GM23338 (cell line): ENCODE data around the gene RPS18.

ENCODE experiments used
- CREB1 ChIP-seq: fragments of 250-450 bp; sonication (Bioruptor Pico); IDR thresholded peaks from 2 replicates; pipeline ENCODE4 v1.5.0; 2020; ENCODE audit warnings: low read depth, mild to moderate bottlenecking, moderate library complexity
- EZH2 ChIP-seq: fragments of 200-600 bp; sonication (generic); IDR thresholded peaks from one replicate; pipeline ENCODE4 v1.8.0; 2017; ENCODE audit warnings: antibody characterized with exemption, mild to moderate bottlenecking, low read depth; ENCODE audit not compliant: unreplicated experiment
- EZH2phosphoT487 ChIP-seq: fragments of 200-600 bp; sonication (generic); IDR thresholded peaks from one replicate; pipeline ENCODE4 v1.8.1; 2018; ENCODE audit warnings: antibody characterized with exemption; ENCODE audit not compliant: unreplicated experiment
- POLR2AphosphoS5 ChIP-seq: IDR thresholded peaks from 2 replicates; pipeline ENCODE4 v1.6.1; 2016; ENCODE audit warnings: antibody characterized with exemption, low read depth
- TF ChIP-seq, protein P1 (sequence below): IDR thresholded peaks from 2 replicates; pipeline ENCODE4 v1.6.1; 2016; ENCODE audit warnings: antibody characterized with exemption
- TF ChIP-seq, protein P2 (sequence below), 2 experiments: fragments of 200-600 bp in 1 of 2; sonication (generic) in 1 of 2; conservative IDR thresholded peaks; 2 replicates each; pipeline versions ENCODE4 v1.5.1 to v1.6.1; 2016 to 2017; ENCODE audit warnings: antibody characterized with exemption in 2 of 2, low read depth in 2 of 2, mild to moderate bottlenecking in 2 of 2, moderate library complexity in 1 of 2
- TF ChIP-seq, protein P3 (sequence below): IDR thresholded peaks from one replicate; pipeline ENCODE4 v1.6.1; 2018; ENCODE audit warnings: antibody characterized with exemption; ENCODE audit not compliant: unreplicated experiment

DNA sequence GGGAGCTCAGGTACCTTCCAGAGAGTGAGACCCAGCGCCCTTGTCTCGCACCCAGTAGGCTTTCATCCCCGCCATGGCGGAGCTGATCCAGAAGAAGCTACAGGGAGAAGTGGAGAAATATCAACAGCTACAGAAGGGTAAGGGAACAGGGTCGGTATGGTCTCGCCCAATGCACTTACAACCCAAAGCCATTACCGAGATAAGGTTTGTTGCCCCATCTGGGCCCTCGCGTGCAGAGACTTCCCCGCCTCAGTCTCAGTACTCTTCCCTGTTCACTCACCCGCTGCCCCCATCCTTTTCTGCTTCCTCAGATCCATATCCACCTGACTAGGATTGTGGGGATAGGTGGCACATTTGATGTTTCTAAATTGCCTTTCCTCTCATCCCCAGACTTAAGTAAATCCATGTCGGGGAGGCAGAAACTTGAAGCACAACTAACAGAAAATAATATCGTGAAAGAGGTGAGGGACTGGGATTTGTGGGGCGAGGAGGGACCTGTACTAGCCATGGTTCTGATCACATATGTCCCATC, 18.0 kb downstream of the RPS18 start:
- TF ChIP-seq CREB1 (no peak), EZH2 (no peak), EZH2phosphoT487 (no peak), POLR2AphosphoS5 (no peak)
- TF ChIP-seq, protein P1, sequence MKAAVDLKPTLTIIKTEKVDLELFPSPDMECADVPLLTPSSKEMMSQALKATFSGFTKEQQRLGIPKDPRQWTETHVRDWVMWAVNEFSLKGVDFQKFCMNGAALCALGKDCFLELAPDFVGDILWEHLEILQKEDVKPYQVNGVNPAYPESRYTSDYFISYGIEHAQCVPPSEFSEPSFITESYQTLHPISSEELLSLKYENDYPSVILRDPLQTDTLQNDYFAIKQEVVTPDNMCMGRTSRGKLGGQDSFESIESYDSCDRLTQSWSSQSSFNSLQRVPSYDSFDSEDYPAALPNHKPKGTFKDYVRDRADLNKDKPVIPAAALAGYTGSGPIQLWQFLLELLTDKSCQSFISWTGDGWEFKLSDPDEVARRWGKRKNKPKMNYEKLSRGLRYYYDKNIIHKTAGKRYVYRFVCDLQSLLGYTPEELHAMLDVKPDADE, result no peak
- TF ChIP-seq, protein P2, sequence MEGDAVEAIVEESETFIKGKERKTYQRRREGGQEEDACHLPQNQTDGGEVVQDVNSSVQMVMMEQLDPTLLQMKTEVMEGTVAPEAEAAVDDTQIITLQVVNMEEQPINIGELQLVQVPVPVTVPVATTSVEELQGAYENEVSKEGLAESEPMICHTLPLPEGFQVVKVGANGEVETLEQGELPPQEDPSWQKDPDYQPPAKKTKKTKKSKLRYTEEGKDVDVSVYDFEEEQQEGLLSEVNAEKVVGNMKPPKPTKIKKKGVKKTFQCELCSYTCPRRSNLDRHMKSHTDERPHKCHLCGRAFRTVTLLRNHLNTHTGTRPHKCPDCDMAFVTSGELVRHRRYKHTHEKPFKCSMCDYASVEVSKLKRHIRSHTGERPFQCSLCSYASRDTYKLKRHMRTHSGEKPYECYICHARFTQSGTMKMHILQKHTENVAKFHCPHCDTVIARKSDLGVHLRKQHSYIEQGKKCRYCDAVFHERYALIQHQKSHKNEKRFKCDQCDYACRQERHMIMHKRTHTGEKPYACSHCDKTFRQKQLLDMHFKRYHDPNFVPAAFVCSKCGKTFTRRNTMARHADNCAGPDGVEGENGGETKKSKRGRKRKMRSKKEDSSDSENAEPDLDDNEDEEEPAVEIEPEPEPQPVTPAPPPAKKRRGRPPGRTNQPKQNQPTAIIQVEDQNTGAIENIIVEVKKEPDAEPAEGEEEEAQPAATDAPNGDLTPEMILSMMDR (conservative IDR thresholded peaks at IDR 0.05; ENCODE audit: low read depth in 2 of 2), result no peak
- TF ChIP-seq, protein P3, sequence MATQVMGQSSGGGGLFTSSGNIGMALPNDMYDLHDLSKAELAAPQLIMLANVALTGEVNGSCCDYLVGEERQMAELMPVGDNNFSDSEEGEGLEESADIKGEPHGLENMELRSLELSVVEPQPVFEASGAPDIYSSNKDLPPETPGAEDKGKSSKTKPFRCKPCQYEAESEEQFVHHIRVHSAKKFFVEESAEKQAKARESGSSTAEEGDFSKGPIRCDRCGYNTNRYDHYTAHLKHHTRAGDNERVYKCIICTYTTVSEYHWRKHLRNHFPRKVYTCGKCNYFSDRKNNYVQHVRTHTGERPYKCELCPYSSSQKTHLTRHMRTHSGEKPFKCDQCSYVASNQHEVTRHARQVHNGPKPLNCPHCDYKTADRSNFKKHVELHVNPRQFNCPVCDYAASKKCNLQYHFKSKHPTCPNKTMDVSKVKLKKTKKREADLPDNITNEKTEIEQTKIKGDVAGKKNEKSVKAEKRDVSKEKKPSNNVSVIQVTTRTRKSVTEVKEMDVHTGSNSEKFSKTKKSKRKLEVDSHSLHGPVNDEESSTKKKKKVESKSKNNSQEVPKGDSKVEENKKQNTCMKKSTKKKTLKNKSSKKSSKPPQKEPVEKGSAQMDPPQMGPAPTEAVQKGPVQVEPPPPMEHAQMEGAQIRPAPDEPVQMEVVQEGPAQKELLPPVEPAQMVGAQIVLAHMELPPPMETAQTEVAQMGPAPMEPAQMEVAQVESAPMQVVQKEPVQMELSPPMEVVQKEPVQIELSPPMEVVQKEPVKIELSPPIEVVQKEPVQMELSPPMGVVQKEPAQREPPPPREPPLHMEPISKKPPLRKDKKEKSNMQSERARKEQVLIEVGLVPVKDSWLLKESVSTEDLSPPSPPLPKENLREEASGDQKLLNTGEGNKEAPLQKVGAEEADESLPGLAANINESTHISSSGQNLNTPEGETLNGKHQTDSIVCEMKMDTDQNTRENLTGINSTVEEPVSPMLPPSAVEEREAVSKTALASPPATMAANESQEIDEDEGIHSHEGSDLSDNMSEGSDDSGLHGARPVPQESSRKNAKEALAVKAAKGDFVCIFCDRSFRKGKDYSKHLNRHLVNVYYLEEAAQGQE, result no peak
